GM08714 (cell line): ENCODE results near the gene LHB.
"Not testable (repeated sequence)": the region's sequence is repeated elsewhere in the genome, so short reads cannot be mapped to it uniquely, and the experiment has no call there.

ENCODE experiments used
- H3K4me3 ChIP-seq: fragments of 200-500 bp; sonication (Bioruptor generic); 2 replicates; pipeline ENCODE4 v1.5.1; 2014; ENCODE audit warnings: mild to moderate bottlenecking, low read length, inconsistent platforms
- ZNF274 ChIP-seq: IDR thresholded peaks from 2 replicates; pipeline ENCODE4 v1.6.1; 2012; ENCODE audit warnings: mild to moderate bottlenecking, low read depth, low read length

The LHB gene

GRCh38 chr19:49017041-49017665, at the start of gene LHB:
Gene LHB (minus strand): TSS chr19:49017091. CDS start chr19:49017081, 10 bp downstream.
- H3K4me3 ChIP-seq = peak within 1 kb of the TSS; percentile 33; the same call in 1 of the 2 replicates
- no peak for TF ChIP-seq ZNF274

GRCh38 chr19:49065905-49066512, 49.1 kb upstream of the LHB start:
- no peak for TF ChIP-seq ZNF274
- no peak overlapping the region for H3K4me3 ChIP-seq

GRCh38 chr19:49064768-49065611, 48.1 kb upstream of the LHB start, which contains the start of gene NTF4:
Gene NTF4 (minus strand): TSS chr19:49064818. CDS start chr19:49061997, 2,821 bp downstream.
- H3K4me3 ChIP-seq = no peak within 1 kb of the TSS
- TF ChIP-seq ZNF274 = no peak

- TF ChIP-seq ZNF274 = no peak
- no peak overlapping the region for H3K4me3 ChIP-seq
These were observed 47.2 kb upstream of the LHB start for GRCh38 chr19:49064029-49064629.

GRCh38 chr19:49061445-49061844, 44.6 kb upstream of the LHB start:
- no peak for TF ChIP-seq ZNF274
- H3K4me3 ChIP-seq = no peak overlapping the region

GRCh38 chr19:49061000-49061399, 44.1 kb upstream of the LHB start:
- H3K4me3 ChIP-seq = no peak overlapping the region
- TF ChIP-seq ZNF274 = no peak

- TF ChIP-seq ZNF274 = no peak
- no peak overlapping the region for H3K4me3 ChIP-seq
These were observed 42.2 kb upstream of the LHB start for GRCh38 chr19:49059053-49059452.

- no peak overlapping the region for H3K4me3 ChIP-seq
- no peak for TF ChIP-seq ZNF274
These were observed 41.7 kb upstream of the LHB start for GRCh38 chr19:49058562-49058961.

GRCh38 chr19:49057636-49058234, 40.8 kb upstream of the LHB start, which contains the start of gene CGB7:
Gene CGB7 (minus strand): TSS chr19:49057749. CDS start chr19:49055375, 2,374 bp downstream.
- H3K4me3 ChIP-seq = no peak within 1 kb of the TSS; the same call in 1 of the 2 replicates
- TF ChIP-seq ZNF274 = no peak

- not testable (repeated sequence) for H3K4me3 ChIP-seq
These were observed 40.2 kb upstream of the LHB start for GRCh38 chr19:49056902-49057596.

- peak overlapping the region; percentile 18; the same call in 1 of the 2 replicates for H3K4me3 ChIP-seq
- TF ChIP-seq ZNF274 = no peak
These were observed 39.4 kb upstream of the LHB start for GRCh38 chr19:49056101-49056901.

GRCh38 chr19:49050376-49051033, 33.6 kb upstream of the LHB start:
- not testable (repeated sequence) for H3K4me3 ChIP-seq

GRCh38 chr19:49049834-49050233, 32.9 kb upstream of the LHB start:
- H3K4me3 ChIP-seq = not testable (repeated sequence)

- H3K4me3 ChIP-seq = not testable (repeated sequence)
These were observed 32.1 kb upstream of the LHB start, which contains the start of gene CGB8 for GRCh38 chr19:49049011-49049410. Gene CGB8 (minus strand): TSS chr19:49049111. CDS start chr19:49048739, 372 bp downstream.

- H3K4me3 ChIP-seq = not testable (repeated sequence)
These were observed 26.7 kb upstream of the LHB start, which contains the start of gene CGB5 for GRCh38 chr19:49043548-49043947. Gene CGB5 (plus strand): TSS chr19:49043848. CDS start chr19:49044210, 362 bp downstream.

GRCh38 chr19:49042666-49043065, 25.8 kb upstream of the LHB start:
- H3K4me3 ChIP-seq = not testable (repeated sequence)
